Lower leg skin (tissue), 4 donors: ENCODE results near the gene TUBB1. TPM values are rescaled to one million over a fixed set of nuclear protein-coding genes. Genes with fewer than 3 reads are reported as not detected.

Source experiments
- DNase-seq, 2 donors: peaks; one replicate each; pipeline ENCODE4 v3.0.0-alpha.2; 2019; ENCODE audit warnings: low spot score in 2 of 2
- H3K4me3 ChIP-seq: fragments of 200-600 bp; sonication (generic); 2 replicates; pipeline ENCODE4 v1.5.1; 2017; ENCODE audit warnings: mild to moderate bottlenecking, low read depth; ENCODE audit not compliant: poor library complexity, severe bottlenecking
- CTCF ChIP-seq, 3 donors: fragments of 450-650 bp; IDR thresholded peaks; one replicate each; pipeline ENCODE4 v1.5.1; 2016; ENCODE audit warnings: antibody characterized with exemption in 3 of 3, mild to moderate bottlenecking in 3 of 3, moderate library complexity in 2 of 3
- POLR2A ChIP-seq, 2 donors: fragments of 450-650 bp; IDR thresholded peaks; one replicate each; pipeline ENCODE4 v1.6.1; 2016 to 2017; ENCODE audit warnings: antibody characterized with exemption in 2 of 2, mild to moderate bottlenecking in 1 of 2, moderate library complexity in 1 of 2
- WGBS, 2 donors: methylation state at CpG; one replicate each; pipeline ENCODE4 v1.1.5; 2018; 5-methylcytosine and 5-hydroxymethylcytosine counted together
- intact Hi-C: fragments of 100-400 bp; cut with DNase I; formaldehyde crosslinking; loops from one replicate; pipeline ENCODE4 v1.15.0; 2023; ENCODE audit warnings: low total_unique reads
- total RNA-seq, 4 donors: library from RNA; depleted of rRNA; stranded (reverse); fragments of >200 nt; gene quantifications; one replicate each; pipeline ENCODE4 v1.1.0, GENCODE V29; 2016

Gene TUBB1
- total RNA-seq, 4 donors from 2014 or later, result 0.04 TPM; not detected in 3

DNA sequence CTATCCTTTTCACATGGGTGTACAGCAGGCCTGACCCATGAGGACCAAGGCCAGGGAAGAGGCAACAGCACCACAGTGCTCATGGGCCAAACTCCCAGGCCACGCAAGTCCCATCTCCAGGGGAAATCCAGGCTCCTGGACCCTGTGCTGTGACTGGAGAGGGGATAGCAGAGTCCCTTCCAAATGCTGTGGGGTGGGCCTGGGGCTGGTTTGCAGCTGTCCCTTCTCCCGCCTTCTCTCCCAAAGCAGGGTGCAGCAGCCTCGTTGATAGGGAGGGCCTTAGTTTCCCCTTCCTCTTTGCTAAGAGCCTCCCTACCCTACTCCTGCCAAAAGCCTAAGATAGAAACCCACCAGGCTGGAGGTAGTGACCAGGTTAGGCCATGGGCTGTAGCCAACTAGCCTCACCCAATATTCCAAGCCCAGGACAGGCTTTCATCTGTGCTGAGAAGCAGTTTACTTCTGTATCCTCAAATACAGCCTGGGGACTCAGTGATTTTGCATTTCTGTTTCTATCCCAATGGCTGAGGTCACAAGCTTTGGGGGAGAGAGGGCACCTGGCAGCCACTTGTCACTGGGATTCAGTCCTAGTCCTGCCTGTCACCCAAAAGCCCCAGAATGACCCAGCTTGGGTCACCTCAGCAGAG is 13.6 kb upstream of the TUBB1 start:
- H3K4me3 ChIP-seq, result peak overlapping the region; percentile 44
- WGBS, 2 donors, result 66 to 70% methylated on average over 2 to 3 of the region's 3 CpGs
- TF ChIP-seq POLR2A (IDR thresholded peaks at IDR 0.05), result no peak
- no peak for TF ChIP-seq CTCF (IDR thresholded peaks at IDR 0.05)
- intact Hi-C loops, result no loop called here
- peak in 1 of 2 donors; percentile 84 for DNase-seq

- peak overlapping the region; percentile 44 for H3K4me3 ChIP-seq
- TF ChIP-seq CTCF (IDR thresholded peaks at IDR 0.05) (no peak), POLR2A (IDR thresholded peaks at IDR 0.05) (no peak)
- 22 to 25% methylated on average over 22 to 28 of the region's 29 CpGs for WGBS, 2 donors
- DNase-seq, result peak in 1 of 2 donors; percentile 87
- intact Hi-C loops, result no loop called here
These were observed 12.9 kb upstream of the TUBB1 start for GRCh38 chr20:59006167-59006863.

DNA sequence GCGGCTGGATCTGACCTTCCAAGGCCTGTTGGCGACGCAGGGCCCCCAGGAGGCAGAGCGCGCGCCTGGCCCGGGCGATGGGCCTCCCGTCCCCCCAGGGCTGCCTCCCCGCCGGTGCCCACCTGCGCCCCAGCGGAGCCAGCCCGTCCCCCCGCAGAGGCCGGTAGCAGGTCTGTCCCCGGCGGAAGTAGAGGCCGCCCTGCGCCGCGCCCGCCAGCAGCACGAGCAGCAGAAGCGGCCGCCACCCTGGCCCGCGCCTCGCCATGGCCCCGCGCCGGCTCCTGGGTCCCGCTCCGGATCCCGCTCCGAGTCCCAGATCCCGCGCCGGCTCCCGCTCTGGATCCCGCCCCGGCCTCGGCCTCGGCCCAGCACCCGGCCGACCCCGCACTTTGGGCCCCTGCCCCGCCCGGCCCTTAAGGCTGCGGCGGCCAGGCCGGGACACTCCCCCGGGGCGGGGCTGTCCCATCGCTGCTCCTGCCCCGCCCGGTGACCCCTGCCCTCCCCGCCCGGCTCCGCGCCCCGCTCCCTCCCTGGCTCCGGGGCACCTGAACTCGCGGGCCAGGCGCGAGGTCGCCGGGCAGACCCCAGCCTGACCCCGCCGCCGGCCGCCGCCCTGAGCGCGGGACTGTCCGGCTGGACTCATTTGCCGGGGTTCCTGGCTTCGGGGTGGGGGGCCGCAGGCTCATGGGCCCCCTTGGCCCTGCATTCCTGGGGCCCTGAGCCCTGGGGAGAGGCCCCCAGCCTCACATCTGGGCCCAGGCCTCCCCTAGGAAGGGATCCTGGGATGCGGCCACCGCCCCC is 12.2 kb upstream of the TUBB1 start, which contains the start of gene CTSZ:
CTSZ (minus strand) TSS at position 391 of the 801 bp plus-strand sequence; CDS start at position 265, 126 bp downstream.
- peak in 1 of 2 donors; percentile 90 for DNase-seq
- intact Hi-C loops, result no loop called here
- TF ChIP-seq POLR2A (IDR thresholded peaks at IDR 0.05) (no peak), CTCF (IDR thresholded peaks at IDR 0.05) (no peak)
- peak within 1 kb of the TSS; percentile 44 for H3K4me3 ChIP-seq
- WGBS, 2 donors, result 7 to 80% methylated on average over 1 to 30 of the region's 82 CpGs

DNA sequence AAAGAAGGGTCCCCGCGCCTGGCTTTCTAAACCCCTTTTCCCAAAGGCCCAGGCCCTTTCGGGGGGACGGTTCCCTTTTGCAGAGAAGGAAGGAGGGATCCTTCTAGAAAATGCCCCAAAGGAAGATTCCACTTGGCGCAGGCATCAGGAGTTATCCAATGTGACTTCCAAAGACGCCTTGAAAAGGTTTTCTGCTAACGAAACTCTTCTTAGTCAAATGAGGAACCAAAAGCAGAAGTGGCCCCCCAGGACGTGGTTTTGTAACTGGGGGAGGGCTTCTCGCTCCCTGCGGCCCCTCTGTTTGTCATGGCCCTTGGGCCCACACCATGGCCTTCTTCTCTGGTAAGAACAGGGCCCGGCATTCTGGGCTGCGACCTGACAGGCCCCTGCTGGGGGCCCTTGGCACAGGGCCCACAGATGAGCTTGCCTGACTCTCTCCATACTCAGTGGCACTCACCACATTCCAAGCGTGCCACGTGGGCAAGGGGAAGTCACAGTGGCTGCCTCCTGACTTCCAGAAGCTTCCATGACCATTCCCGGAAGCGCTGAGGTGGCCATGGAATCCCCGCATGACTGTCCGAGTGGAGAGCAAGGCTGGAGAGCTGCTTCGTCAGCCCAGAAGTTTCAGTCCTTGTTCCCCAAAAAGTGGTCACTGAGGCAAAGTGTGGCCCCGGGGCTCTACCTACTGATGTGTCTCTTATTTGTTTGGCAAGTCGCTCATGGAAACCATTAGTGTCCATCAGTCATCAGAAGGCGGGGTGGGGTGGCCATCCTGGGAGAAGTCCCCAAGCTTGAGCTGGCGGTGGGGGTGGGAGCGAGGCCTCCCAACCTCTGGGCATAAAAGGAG is 11.3 kb upstream of the TUBB1 start:
- WGBS, 2 donors, result 76 to 86% methylated on average over 23 of the region's 24 CpGs
- peak overlapping the region; percentile 44 for H3K4me3 ChIP-seq
- no peak for TF ChIP-seq POLR2A (IDR thresholded peaks at IDR 0.05)
- TF ChIP-seq CTCF (IDR thresholded peaks at IDR 0.05), result no peak
- intact Hi-C loops, result no loop called here
- DNase-seq, result peak; percentile 43 to 91

DNA sequence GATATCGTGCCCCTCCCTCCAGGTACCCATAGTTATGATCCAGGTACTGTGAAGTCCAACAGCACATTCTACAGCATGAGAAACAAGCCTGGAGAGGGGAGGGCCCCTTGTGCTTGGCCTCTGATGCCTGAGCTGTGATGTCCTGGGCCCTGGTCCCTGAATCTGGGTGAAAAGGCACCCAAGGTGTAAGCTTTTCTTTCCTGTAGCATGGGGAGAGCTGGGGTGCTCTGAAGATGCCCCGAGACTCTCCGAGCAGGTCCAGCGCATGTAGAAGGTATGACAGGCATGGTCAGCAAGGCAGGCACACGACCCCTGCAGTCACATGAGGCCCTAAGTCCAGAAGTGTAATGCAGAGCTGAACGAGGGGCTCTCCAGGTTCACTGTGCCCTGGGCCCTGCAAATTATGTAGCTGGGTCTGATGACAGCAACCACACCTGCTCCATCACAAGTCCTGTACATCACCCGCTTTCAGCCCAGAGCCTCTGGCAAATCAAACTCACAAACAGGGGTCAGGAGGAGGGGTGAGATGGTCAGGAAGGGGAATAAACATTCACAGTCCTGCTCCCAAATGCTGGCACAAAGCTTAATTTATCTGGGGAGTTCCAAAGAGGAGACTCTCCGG is 10.4 kb upstream of the TUBB1 start:
- 87 to 88% methylated on average over 7 to 8 of the region's 8 CpGs for WGBS, 2 donors
- TF ChIP-seq CTCF (IDR thresholded peaks at IDR 0.05), result no peak
- TF ChIP-seq POLR2A (IDR thresholded peaks at IDR 0.05), result no peak
- intact Hi-C loops, result no loop called here
- H3K4me3 ChIP-seq, result no peak overlapping the region
- DNase-seq, result peak in 1 of 2 donors; percentile 74
